ENCODE measurements around the gene MCEMP1.
"Not testable (repeated sequence)": the region's sequence is repeated elsewhere in the genome, so short reads cannot be mapped to it uniquely, and the experiment has no call there.

Gene MCEMP1

GRCh38 chr19:7639863-7640348 is 37.0 kb upstream of the MCEMP1 start:
- no peak for DNase-seq (ENCODE audit: low read depth)
- TF ChIP-seq, protein P1, sequence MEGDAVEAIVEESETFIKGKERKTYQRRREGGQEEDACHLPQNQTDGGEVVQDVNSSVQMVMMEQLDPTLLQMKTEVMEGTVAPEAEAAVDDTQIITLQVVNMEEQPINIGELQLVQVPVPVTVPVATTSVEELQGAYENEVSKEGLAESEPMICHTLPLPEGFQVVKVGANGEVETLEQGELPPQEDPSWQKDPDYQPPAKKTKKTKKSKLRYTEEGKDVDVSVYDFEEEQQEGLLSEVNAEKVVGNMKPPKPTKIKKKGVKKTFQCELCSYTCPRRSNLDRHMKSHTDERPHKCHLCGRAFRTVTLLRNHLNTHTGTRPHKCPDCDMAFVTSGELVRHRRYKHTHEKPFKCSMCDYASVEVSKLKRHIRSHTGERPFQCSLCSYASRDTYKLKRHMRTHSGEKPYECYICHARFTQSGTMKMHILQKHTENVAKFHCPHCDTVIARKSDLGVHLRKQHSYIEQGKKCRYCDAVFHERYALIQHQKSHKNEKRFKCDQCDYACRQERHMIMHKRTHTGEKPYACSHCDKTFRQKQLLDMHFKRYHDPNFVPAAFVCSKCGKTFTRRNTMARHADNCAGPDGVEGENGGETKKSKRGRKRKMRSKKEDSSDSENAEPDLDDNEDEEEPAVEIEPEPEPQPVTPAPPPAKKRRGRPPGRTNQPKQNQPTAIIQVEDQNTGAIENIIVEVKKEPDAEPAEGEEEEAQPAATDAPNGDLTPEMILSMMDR (conservative IDR thresholded peaks at IDR 0.05; ENCODE audit: low read length) = no peak
- H3K4me3 ChIP-seq (ENCODE audit: low read length) = no peak overlapping the region

DNA sequence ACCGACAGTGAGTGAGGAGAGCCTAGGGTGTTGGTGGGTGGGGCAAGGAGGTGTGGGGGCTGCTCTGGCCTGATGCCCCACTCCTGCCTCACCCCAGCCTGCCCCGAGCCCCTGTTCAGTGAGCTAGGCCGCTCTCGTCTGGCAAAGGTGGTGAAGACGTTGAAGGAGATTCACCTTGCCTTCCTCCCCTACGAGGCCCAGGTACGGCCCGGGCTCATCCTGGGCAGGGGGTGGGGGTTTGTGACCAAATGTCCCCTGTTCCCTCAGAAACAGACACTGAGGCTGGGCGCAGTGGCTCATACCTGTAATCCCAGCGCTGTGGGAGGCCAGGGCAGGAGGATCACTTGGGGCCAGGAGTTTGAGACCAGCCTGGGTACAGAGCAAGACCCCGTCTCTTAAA is 36.1 kb upstream of the MCEMP1 start:
- no peak for DNase-seq (ENCODE audit: low read depth)
- H3K4me3 ChIP-seq (ENCODE audit: low read length) = no peak overlapping the region
- TF ChIP-seq, protein P1 (conservative IDR thresholded peaks at IDR 0.05; ENCODE audit: low read length) = no peak

GRCh38 chr19:7641290-7642276 is 35.3 kb upstream of the MCEMP1 start:
- no peak overlapping the region for H3K4me3 ChIP-seq (ENCODE audit: low read length)
- TF ChIP-seq, protein P1 (conservative IDR thresholded peaks at IDR 0.05; ENCODE audit: low read length) = no peak
- no peak for DNase-seq (ENCODE audit: low read depth)

GRCh38 chr19:7642295-7643030 is 34.4 kb upstream of the MCEMP1 start:
- no peak for DNase-seq (ENCODE audit: low read depth)
- H3K4me3 ChIP-seq (ENCODE audit: low read length) = no peak overlapping the region
- TF ChIP-seq, protein P1 (conservative IDR thresholded peaks at IDR 0.05; ENCODE audit: low read length) = no peak

DNA sequence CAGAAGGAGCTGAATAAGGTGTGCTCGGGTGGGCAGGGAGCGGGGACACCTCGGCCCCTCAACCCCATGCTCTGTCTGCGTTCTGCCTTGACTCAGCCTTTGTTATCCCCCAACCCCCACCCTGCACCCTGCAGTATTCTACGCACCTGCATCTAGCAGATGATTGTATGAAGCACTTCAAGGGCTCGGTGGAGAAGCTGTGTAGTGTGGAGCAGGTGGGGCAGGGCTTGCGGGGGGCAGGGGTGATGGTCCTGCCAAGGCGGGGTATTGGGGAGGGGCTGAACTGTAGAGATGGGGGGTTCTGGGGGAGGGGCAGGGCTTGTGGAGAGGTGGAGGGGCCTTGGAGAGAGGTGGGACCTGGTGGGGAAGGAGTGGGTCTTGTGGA is 33.9 kb upstream of the MCEMP1 start:
- no peak for DNase-seq (ENCODE audit: low read depth)
- no peak overlapping the region for H3K4me3 ChIP-seq (ENCODE audit: low read length)
- TF ChIP-seq, protein P1 (conservative IDR thresholded peaks at IDR 0.05; ENCODE audit: low read length) = no peak

DNA sequence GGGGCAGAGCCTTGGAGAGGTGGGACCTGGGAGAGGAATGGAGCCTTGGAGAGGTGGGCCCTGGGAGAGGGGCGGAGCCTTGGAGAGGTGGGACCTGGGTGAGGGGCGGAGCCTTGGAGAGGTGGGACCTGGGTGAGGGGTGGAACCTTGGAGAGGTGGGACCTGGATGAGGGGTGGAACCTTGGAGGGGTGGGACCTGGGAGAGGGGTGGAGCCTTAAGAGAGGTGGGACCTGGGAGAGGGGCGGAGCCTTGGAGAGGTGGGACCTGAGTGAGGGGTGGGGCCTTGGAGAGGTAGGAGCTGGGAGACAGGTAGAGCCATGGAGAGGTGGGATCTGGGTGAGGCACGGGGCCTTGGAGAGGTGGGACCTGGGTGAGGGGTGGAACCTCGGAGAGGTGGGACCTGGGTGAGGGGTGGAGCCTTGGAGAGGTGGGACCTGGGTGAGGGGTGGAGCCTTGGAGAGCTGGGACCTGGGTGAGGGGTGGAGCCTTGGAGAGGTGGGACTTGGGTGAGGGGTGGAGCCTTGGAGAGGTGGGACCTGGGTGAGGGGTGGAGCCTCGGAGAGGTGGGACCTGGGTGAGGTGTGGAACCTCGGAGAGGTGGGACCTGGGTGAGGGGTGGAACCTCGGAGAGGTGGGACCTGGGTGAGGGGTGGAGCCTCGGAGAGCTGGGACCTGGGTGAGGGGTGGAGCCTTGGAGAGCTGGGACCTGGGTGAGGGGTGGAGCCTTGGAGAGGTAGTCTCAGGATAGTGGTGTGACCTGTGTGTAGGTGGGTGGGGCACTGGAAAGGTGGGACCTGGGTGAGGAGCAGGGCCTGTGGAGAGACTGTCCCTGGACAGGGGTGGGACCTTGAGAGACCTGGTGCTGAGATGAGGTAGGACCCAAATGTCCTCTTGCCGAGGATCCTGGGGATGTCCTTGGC is 33.0 kb upstream of the MCEMP1 start:
- DNase-seq (ENCODE audit: low read depth); H3K4me3 ChIP-seq (ENCODE audit: low read length): not testable (repeated sequence)

DNA sequence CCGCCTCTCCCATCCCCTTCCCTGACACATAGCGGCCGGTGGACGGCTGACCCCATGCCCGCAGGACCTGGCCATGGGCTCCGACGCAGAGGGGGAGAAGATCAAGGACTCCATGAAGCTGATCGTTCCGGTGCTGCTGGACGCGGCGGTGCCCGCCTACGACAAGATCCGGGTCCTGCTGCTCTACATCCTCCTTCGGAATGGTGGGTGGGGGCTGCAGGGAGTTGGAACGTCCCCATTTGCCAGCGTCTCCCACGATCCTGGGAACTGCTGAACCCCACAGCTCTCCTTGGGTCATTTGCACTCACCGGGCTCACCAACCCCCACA is 32.4 kb upstream of the MCEMP1 start:
- TF ChIP-seq, protein P1 (conservative IDR thresholded peaks at IDR 0.05; ENCODE audit: low read length) = no peak
- H3K4me3 ChIP-seq (ENCODE audit: low read length) = no peak overlapping the region
- DNase-seq (ENCODE audit: low read depth) = no peak
